Astrocyte (in vitro differentiated cells and primary cell): ENCODE measurements around the gene ENO2. TPM values are rescaled to one million over a fixed set of nuclear protein-coding genes. Genes with fewer than 3 reads are reported as not detected.

ENCODE experiments used
- DNase-seq: peaks from one replicate; pipeline ENCODE4 v3.0.0-alpha.2; 2010; ENCODE audit warnings: low read depth
- FAIRE-seq: peaks from 2 replicates; lab custom pipeline; 2011; peaks lifted over from hg19 to GRCh38; lab: Jason Lieb, UNC
- H2AFZ ChIP-seq: 2 replicates; pipeline ENCODE4 v1.6.0; 2012; ENCODE audit warnings: low read depth, low read length, inconsistent platforms
- H3K27ac ChIP-seq: 2 replicates; pipeline ENCODE4 v1.5.1; 2011; ENCODE audit warnings: low read depth, low read length, inconsistent platforms
- H3K27me3 ChIP-seq: 2 replicates; pipeline ENCODE4 v1.6.0; 2011; ENCODE audit warnings: low read length, inconsistent platforms; ENCODE audit not compliant: insufficient read depth
- H3K36me3 ChIP-seq: 2 replicates; pipeline ENCODE4 v1.5.1; 2011; ENCODE audit warnings: low read length, inconsistent platforms; ENCODE audit not compliant: insufficient read depth
- H3K4me1 ChIP-seq: 2 replicates; pipeline ENCODE4 v1.5.1; 2011; ENCODE audit warnings: low read length, inconsistent platforms; ENCODE audit not compliant: insufficient read depth
- H3K4me2 ChIP-seq: 2 replicates; pipeline ENCODE4 v1.6.0; 2012; ENCODE audit warnings: low read length, inconsistent platforms
- H3K4me3 ChIP-seq: 2 replicates; pipeline ENCODE4 v1.5.1; 2011; ENCODE audit warnings: low read depth, mild to moderate bottlenecking, low read length, inconsistent platforms; ENCODE audit not compliant: insufficient read depth
- H3K79me2 ChIP-seq: 2 replicates; pipeline ENCODE4 v1.6.0; 2012; ENCODE audit warnings: mild to moderate bottlenecking, low read length, inconsistent platforms; ENCODE audit not compliant: insufficient read depth
- H3K9ac ChIP-seq: 2 replicates; pipeline ENCODE4 v1.6.0; 2012; ENCODE audit warnings: mild to moderate bottlenecking, low read length, inconsistent platforms
- H3K9me3 ChIP-seq: 2 replicates; pipeline ENCODE4 v1.5.1; 2012; ENCODE audit warnings: low read depth, mild to moderate bottlenecking, low read length, inconsistent platforms; ENCODE audit not compliant: insufficient read depth
- H4K20me1 ChIP-seq: 2 replicates; pipeline ENCODE4 v1.6.0; 2012; ENCODE audit warnings: low read length, inconsistent platforms; ENCODE audit not compliant: insufficient read depth
- H3K27ac Mint-ChIP-seq: one replicate; pipeline ENCODE4 v1.8.0; 2021; ENCODE audit warnings: mild to moderate bottlenecking, mixed read lengths; ENCODE audit not compliant: unreplicated experiment
- H3K27me3 Mint-ChIP-seq: one replicate; pipeline ENCODE4 v1.8.0; 2021; ENCODE audit warnings: low read depth, mixed read lengths; ENCODE audit not compliant: unreplicated experiment
- H3K36me3 Mint-ChIP-seq: one replicate; pipeline ENCODE4 v1.8.0; 2021; ENCODE audit warnings: low read depth, mixed read lengths; ENCODE audit not compliant: unreplicated experiment
- H3K4me1 Mint-ChIP-seq: one replicate; pipeline ENCODE4 v1.8.0; 2021; ENCODE audit warnings: low read depth, mixed read lengths; ENCODE audit not compliant: unreplicated experiment
- H3K4me3 Mint-ChIP-seq: one replicate; pipeline ENCODE4 v1.8.0; 2021; ENCODE audit warnings: mild to moderate bottlenecking, moderate library complexity, mixed read lengths; ENCODE audit not compliant: unreplicated experiment
- H3K9me3 Mint-ChIP-seq: one replicate; pipeline ENCODE4 v1.8.0; 2021; ENCODE audit warnings: mild to moderate bottlenecking, mixed read lengths; ENCODE audit not compliant: unreplicated experiment
- CTCF ChIP-seq: IDR thresholded peaks from 2 replicates; pipeline ENCODE4 v1.5.1; 2011; ENCODE audit warnings: low read depth, mild to moderate bottlenecking, inconsistent platforms, low read length, moderate library complexity; ENCODE audit not compliant: insufficient read depth
- EZH2 ChIP-seq: IDR thresholded peaks from 2 replicates; pipeline ENCODE4 v1.6.1; 2012; ENCODE audit warnings: mild to moderate bottlenecking, low read length, inconsistent platforms; ENCODE audit not compliant: insufficient read depth
- total RNA-seq: library from RNA; stranded (reverse); gene quantifications from 2 replicates; pipeline ENCODE4 v1.2.1, GENCODE V29; 2021

Gene ENO2
- total RNA-seq, 1 donor from 2014 or later = 46.4 TPM

GRCh38 chr12:6916426-6917200, 2.2 kb downstream of the ENO2 start:
- H3K4me3 ChIP-seq = no peak overlapping the region
- TF ChIP-seq EZH2 = no peak
- TF ChIP-seq CTCF = no peak
- peaks cover 2% of the 10 kb centered on the region for H3K36me3 ChIP-seq
- no peaks in the 10 kb centered on the region for H3K27me3 ChIP-seq
- no peak overlapping the region for H3K9ac ChIP-seq
- peak overlapping the region; percentile 75 for H3K4me3 Mint-ChIP-seq
- FAIRE-seq = no peak
- DNase-seq = no peak
- H3K9me3 ChIP-seq = no peaks in the 10 kb centered on the region
- no peaks in the 10 kb centered on the region for H4K20me1 ChIP-seq
- H3K27ac ChIP-seq = no peak overlapping the region
- peaks cover 15% of the 10 kb centered on the region for H3K4me1 Mint-ChIP-seq
- peaks cover 10% of the 10 kb centered on the region for H3K36me3 Mint-ChIP-seq
- H3K27ac Mint-ChIP-seq = peak overlapping the region; percentile 94
- H3K79me2 ChIP-seq = no peaks in the 10 kb centered on the region
- H2AFZ ChIP-seq = no peak overlapping the region
- peak overlapping the region; percentile 53 for H3K4me2 ChIP-seq
- H3K27me3 Mint-ChIP-seq = peaks cover 2% of the 10 kb centered on the region
- H3K4me1 ChIP-seq = peaks cover 25% of the 10 kb centered on the region
- H3K9me3 Mint-ChIP-seq = no peaks in the 10 kb centered on the region

- H3K4me3 Mint-ChIP-seq = peak overlapping the region; percentile 40
- H3K27me3 Mint-ChIP-seq = peaks cover 2% of the 10 kb centered on the region
- H2AFZ ChIP-seq = no peak overlapping the region
- peaks cover 20% of the 10 kb centered on the region for H3K4me1 Mint-ChIP-seq
- H3K27me3 ChIP-seq = no peaks in the 10 kb centered on the region
- H3K9me3 Mint-ChIP-seq = no peaks in the 10 kb centered on the region
- TF ChIP-seq CTCF (no peak), EZH2 (no peak)
- no peak overlapping the region for H3K27ac Mint-ChIP-seq
- H3K79me2 ChIP-seq = no peaks in the 10 kb centered on the region
- FAIRE-seq = no peak
- peak overlapping the region; percentile 53 for H3K4me2 ChIP-seq
- peak overlapping the region; percentile 19 for H3K27ac ChIP-seq
- H3K9ac ChIP-seq = no peak overlapping the region
- peaks cover 2% of the 10 kb centered on the region for H3K36me3 ChIP-seq
- peak; percentile 57 for DNase-seq
- H4K20me1 ChIP-seq = no peaks in the 10 kb centered on the region
- H3K36me3 Mint-ChIP-seq = peaks cover 16% of the 10 kb centered on the region
- H3K4me1 ChIP-seq = peaks cover 25% of the 10 kb centered on the region
- H3K4me3 ChIP-seq = no peak overlapping the region
- no peaks in the 10 kb centered on the region for H3K9me3 ChIP-seq
Observed at GRCh38 chr12:6917491-6918231, 3.3 kb downstream of the ENO2 start.
